CD14-positive monocyte (primary cell): ENCODE measurements around the gene NYAP1. TPM values are rescaled to one million over a fixed set of nuclear protein-coding genes. Genes with fewer than 3 reads are reported as not detected.
"Not testable (repeated sequence)": the region's sequence is repeated elsewhere in the genome, so short reads cannot be mapped to it uniquely, and the experiment has no call there.

Experiments
- DNase-seq, 3 donors: peaks; one replicate each; pipeline ENCODE4 v3.0.0-alpha.2; 2011 to 2022
- H2AFZ ChIP-seq: 2 replicates; pipeline ENCODE4 v1.6.0; 2012; ENCODE audit warnings: mild to moderate bottlenecking, low read depth, low read length, inconsistent platforms; ENCODE audit not compliant: insufficient read depth, poor library complexity, severe bottlenecking
- H3K27ac ChIP-seq, 2 donors: 1 replicate in 1 of 2; 2 replicates in 1 of 2; pipeline ENCODE4 v1.5.1; 2012 to 2013; ENCODE audit warnings: low read length in 2 of 2, control low read depth in 1 of 2, inconsistent platforms in 1 of 2, low read depth in 1 of 2, mild to moderate bottlenecking in 1 of 2
- H3K27me3 ChIP-seq, 2 donors: one replicate each; pipeline versions ENCODE4 v1.6.0 to v1.6.1; 2011 to 2013; ENCODE audit warnings: low read length in 2 of 2; ENCODE audit not compliant: control insufficient read depth in 2 of 2, insufficient read depth in 2 of 2
- H3K36me3 ChIP-seq, 2 donors: replicated peaks in 1 of 2; 1 replicate in 1 of 2; 2 replicates in 1 of 2; pipeline versions ENCODE4 v1.5.1 to v1.6.1; 2012 to 2013; ENCODE audit warnings: low read length in 2 of 2, control low read depth in 1 of 2, inconsistent platforms in 1 of 2, mild to moderate bottlenecking in 1 of 2; ENCODE audit not compliant: insufficient read depth in 2 of 2, control insufficient read depth in 1 of 2
- H3K4me1 ChIP-seq, 2 donors: 1 replicate in 1 of 2; 2 replicates in 1 of 2; pipeline versions ENCODE4 v1.5.1 to v1.6.1; 2012 to 2013; ENCODE audit warnings: low read length in 2 of 2, control low read depth in 1 of 2, inconsistent platforms in 1 of 2, mild to moderate bottlenecking in 1 of 2, moderate library complexity in 1 of 2; ENCODE audit not compliant: insufficient read depth in 2 of 2, control insufficient read depth in 1 of 2
- H3K4me2 ChIP-seq: replicated peaks from 2 replicates; pipeline ENCODE3; 2012; ENCODE audit warnings: low read length, moderate library complexity, mild to moderate bottlenecking; ENCODE audit not compliant: poor library complexity, severe bottlenecking; ENCODE audit errors: extremely low read depth
- H3K4me3 ChIP-seq, 3 experiments: fragments of 200-600 bp in 1 of 3; sonication (generic) in 1 of 3; replicated peaks in 1 of 3; 1 replicate in 2 of 3; 2 replicates in 1 of 3; pipeline ENCODE4 v1.5.1; 2011 to 2013; ENCODE audit warnings: low read length in 3 of 3, mild to moderate bottlenecking in 3 of 3, control low read depth in 2 of 3, low read depth in 2 of 3, inconsistent platforms in 1 of 3, moderate library complexity in 1 of 3
- H3K79me2 ChIP-seq: 2 replicates; pipeline ENCODE4 v1.6.0; 2012; ENCODE audit warnings: mild to moderate bottlenecking, control low read depth, inconsistent platforms, low read length, moderate library complexity; ENCODE audit not compliant: insufficient read depth
- H3K9ac ChIP-seq: 2 replicates; pipeline ENCODE4 v1.6.0; 2017; ENCODE audit warnings: low read length, mild to moderate bottlenecking; ENCODE audit not compliant: insufficient read depth, poor library complexity, severe bottlenecking
- H3K9me3 ChIP-seq, 2 donors: replicated peaks in 1 of 2; 1 replicate in 1 of 2; 2 replicates in 1 of 2; pipeline versions ENCODE4 v1.5.1 to v1.6.1; 2012 to 2013; ENCODE audit warnings: low read length in 2 of 2, control low read depth in 1 of 2; ENCODE audit not compliant: control insufficient read depth in 1 of 2, insufficient read depth in 1 of 2
- H4K20me1 ChIP-seq: 2 replicates; pipeline ENCODE4 v1.6.0; 2012; ENCODE audit warnings: mild to moderate bottlenecking, low read length, control low read depth, moderate library complexity; ENCODE audit not compliant: insufficient read depth
- H3K27ac Mint-ChIP-seq, 7 donors: one replicate each; pipeline ENCODE4 v1.8.0; 2020; ENCODE audit warnings: mild to moderate bottlenecking in 7 of 7, mixed read lengths in 7 of 7, moderate library complexity in 6 of 7, inconsistent platforms in 2 of 7
- H3K27me3 Mint-ChIP-seq, 3 donors: one replicate each; pipeline ENCODE4 v1.8.0; 2021 to 2022; ENCODE audit warnings: low read depth in 3 of 3, mild to moderate bottlenecking in 3 of 3, mixed read lengths in 3 of 3, moderate library complexity in 3 of 3, inconsistent platforms in 1 of 3
- H3K36me3 Mint-ChIP-seq, 2 donors: one replicate each; pipeline ENCODE4 v1.8.0; 2020; ENCODE audit warnings: mixed read lengths in 2 of 2, inconsistent platforms in 1 of 2, mild to moderate bottlenecking in 1 of 2
- H3K4me1 Mint-ChIP-seq: one replicate; pipeline ENCODE4 v1.8.0; 2020; ENCODE audit warnings: mild to moderate bottlenecking, mixed read lengths
- H3K4me3 Mint-ChIP-seq, 2 donors: one replicate each; pipeline ENCODE4 v1.8.0; 2020; ENCODE audit warnings: mild to moderate bottlenecking in 2 of 2, mixed read lengths in 2 of 2, moderate library complexity in 1 of 2
- H3K9me3 Mint-ChIP-seq, 7 donors: one replicate each; pipeline ENCODE4 v1.8.0; 2020 to 2022; ENCODE audit warnings: mixed read lengths in 7 of 7, mild to moderate bottlenecking in 6 of 7, moderate library complexity in 6 of 7, inconsistent platforms in 2 of 7
- CTCF ChIP-seq: fragments of 200-600 bp; IDR thresholded peaks from one replicate; pipeline ENCODE4 v1.8.0; 2022; ENCODE audit warnings: antibody characterized with exemption, mild to moderate bottlenecking
- WGBS: methylation state at CpG from one replicate; pipeline ENCODE4 v1.1.5; 2013; ENCODE audit warnings: missing lambda C conversion rate; ENCODE audit not compliant: insufficient coverage; 5-methylcytosine and 5-hydroxymethylcytosine counted together
- intact Hi-C, 2 donors: fragments of 100-400 bp; cut with micrococcal nuclease; formaldehyde crosslinking; loops; one replicate each; pipeline versions ENCODE4 v1.15.0 to v1.15.1; 2023
- polyA plus RNA-seq, 3 donors: library from polyadenylated mRNA; depleted of rRNA in 1 of 3; unstranded in 2 of 3; stranded (reverse) in 1 of 3; fragments of 300-500 nt in 2 of 3; fragments of >200 nt in 1 of 3; fragmentation: Illumina TruSeq in 2 of 3; gene quantifications; 1 replicate in 2 of 3; 2 replicates in 1 of 3; pipeline ENCODE4 v1.2.3, GENCODE V29; 2012 to 2021

The NYAP1 gene
- polyA plus RNA-seq, 3 donors, result not detected

- Mint-ChIP-seq H3K36me3 (peaks cover 0 to under 1% of the 10 kb centered on the region in 2 donors), H3K27ac (no peak overlapping the region), H3K27me3 (peaks cover 0 to 3% (median 3%) of the 10 kb centered on the region in 3 donors), H3K4me1 (peaks cover 38% of the 10 kb centered on the region), H3K4me3 (no peak overlapping the region), H3K9me3 (peaks cover 0 to 2% (median 0%) of the 10 kb centered on the region in 7 donors)
- no peak overlapping the region for H3K9ac ChIP-seq
- 93% methylated on average over 3 of the region's 13 CpGs for WGBS
- H3K4me2 ChIP-seq, result no peak overlapping the region
- no peaks in the 10 kb centered on the region for H3K9me3 ChIP-seq
- H3K36me3 ChIP-seq, result no peaks in the 10 kb centered on the region
- DNase-seq, result no peak
- no peak overlapping the region for H3K4me3 ChIP-seq
- no peak overlapping the region for H3K27ac ChIP-seq
- H3K4me1 ChIP-seq, result peaks cover 27 to 37% of the 10 kb centered on the region in 2 donors
- H3K27me3 ChIP-seq, result no peaks in the 10 kb centered on the region
- no peaks in the 10 kb centered on the region for H4K20me1 ChIP-seq
- intact Hi-C loops, result no loop called here
- no peaks in the 10 kb centered on the region for H3K79me2 ChIP-seq
- no peak for TF ChIP-seq CTCF
- H2AFZ ChIP-seq, result no peak overlapping the region
These were observed 34.4 kb upstream of the NYAP1 start for GRCh38 chr7:100449190-100449795.

- whole genome bisulfite sequencing, result 100% methylated on average over 2 of the region's 3 CpGs
- Mint-ChIP-seq H3K27ac (peak overlapping the region in 1 of 7 donors; percentile 59), H3K27me3 (peaks cover 0 to 8% (median 6%) of the 10 kb centered on the region in 3 donors), H3K4me3 (no peak overlapping the region), H3K9me3 (no peaks in the 10 kb centered on the region), H3K36me3 (peaks cover 2 to 9% of the 10 kb centered on the region in 2 donors), H3K4me1 (peaks cover 25% of the 10 kb centered on the region)
- no peak overlapping the region for H3K27ac ChIP-seq
- intact Hi-C loops, result no loop called here
- no peaks in the 10 kb centered on the region for H3K9me3 ChIP-seq
- no peak overlapping the region for H3K9ac ChIP-seq
- H3K4me3 ChIP-seq, result no peak overlapping the region
- no peak overlapping the region for H3K4me2 ChIP-seq
- H4K20me1 ChIP-seq, result no peaks in the 10 kb centered on the region
- TF ChIP-seq CTCF, result no peak
- no peak overlapping the region for H2AFZ ChIP-seq
- peaks cover 10 to 15% of the 10 kb centered on the region in 2 donors for H3K4me1 ChIP-seq
- H3K79me2 ChIP-seq, result no peaks in the 10 kb centered on the region
- peaks cover 3 to 5% of the 10 kb centered on the region in 2 donors for H3K36me3 ChIP-seq
- DNase-seq, result no peak
- no peaks in the 10 kb centered on the region for H3K27me3 ChIP-seq
These were observed 31.2 kb upstream of the NYAP1 start for GRCh38 chr7:100452513-100452912.

GRCh38 chr7:100453854-100454253, 29.9 kb upstream of the NYAP1 start:
- H3K9me3 Mint-ChIP-seq, H3K4me3 Mint-ChIP-seq, DNase-seq, H3K4me3 ChIP-seq, H3K27me3 Mint-ChIP-seq, H3K79me2 ChIP-seq, H3K27ac ChIP-seq, H3K27me3 ChIP-seq, H2AFZ ChIP-seq, H4K20me1 ChIP-seq, intact Hi-C loops, H3K9me3 ChIP-seq, H3K4me2 ChIP-seq, H3K9ac ChIP-seq, H3K27ac Mint-ChIP-seq: not testable (repeated sequence)
- H3K4me1 Mint-ChIP-seq, result peaks cover 20% of the 10 kb centered on the region
- H3K36me3 Mint-ChIP-seq, result peaks cover 8 to 15% of the 10 kb centered on the region in 2 donors
- Histone ChIP-seq H3K36me3 (peaks cover 3 to 12% of the 10 kb centered on the region in 2 donors), H3K4me1 (peaks cover 10% of the 10 kb centered on the region in 2 donors)
- 98% methylated on average over 8 of the region's 8 CpGs for WGBS
